IMR-90 (cell line): ENCODE measurements around the gene HORMAD1. TPM values are rescaled to one million over a fixed set of nuclear protein-coding genes. Genes with fewer than 3 reads are reported as not detected.

ENCODE experiments used
- ATAC-seq: fragments of 200-7000 bp; cut with Tn5 transposase; 2 replicates; pipeline ENCODE4 v1.9.1; 2020; ENCODE audit warnings: low read depth, mild to moderate bottlenecking, moderate library complexity
- BruUV-seq: library from RNA; stranded (reverse); fragments of 400-500 nt; replicated peaks from 2 replicates; lab custom pipeline; 2021; lab: Mats Ljungman, UMichigan
- CTCF ChIA-PET: fragments of 300-600 bp; formaldehyde crosslinking; extraction: SDS; loops from one replicate; lab custom pipeline; 2021; ENCODE audit warnings: antibody characterized with exemption; lab: Yijun Ruan, JAX
- POLR2A ChIA-PET: fragments of 300-600 bp; sonication (Branson Sonifier 250); formaldehyde crosslinking; loops from one replicate; lab custom pipeline; 2022; ENCODE audit warnings: antibody characterized with exemption; ENCODE audit not compliant: unreplicated experiment; lab: Charles Lee
- DNase-seq: peaks from one replicate; pipeline ENCODE4 v3.0.0; 2013
- H2AFZ ChIP-seq: replicated peaks from 2 replicates; pipeline ENCODE3; 2013; ENCODE audit warnings: low read length, mild to moderate bottlenecking; ENCODE audit not compliant: poor library complexity
- H2AK5ac ChIP-seq: 2 replicates; pipeline ENCODE4 v1.6.1; 2013; ENCODE audit warnings: low read depth, low read length, inconsistent platforms
- H2AK9ac ChIP-seq: replicated peaks from 2 replicates; pipeline ENCODE3; 2013; ENCODE audit warnings: mild to moderate bottlenecking, low read depth, low read length, moderate library complexity; ENCODE audit not compliant: poor library complexity
- H2BK120ac ChIP-seq: 2 replicates; pipeline ENCODE4 v1.6.1; 2013; ENCODE audit warnings: low read depth, low read length, inconsistent platforms
- H2BK15ac ChIP-seq: 3 replicates; pipeline ENCODE4 v1.6.1; 2013; ENCODE audit warnings: low read depth, low read length, inconsistent platforms
- H2BK20ac ChIP-seq: 2 replicates; pipeline ENCODE4 v1.6.1; 2013; ENCODE audit warnings: low read depth, mild to moderate bottlenecking, inconsistent platforms, low read length, moderate library complexity
- H2BK5ac ChIP-seq: 2 replicates; pipeline ENCODE4 v1.6.1; 2013; ENCODE audit warnings: mild to moderate bottlenecking, low read depth, low read length, inconsistent platforms; ENCODE audit not compliant: poor library complexity, severe bottlenecking
- H3K14ac ChIP-seq: replicated peaks from 2 replicates; pipeline ENCODE4 v1.6.1; 2013; ENCODE audit warnings: low read depth, low read length, inconsistent platforms
- H3K18ac ChIP-seq: 2 replicates; pipeline ENCODE4 v1.6.1; 2013; ENCODE audit warnings: low read depth, low read length, control low read depth
- H3K23ac ChIP-seq: 2 replicates; pipeline ENCODE4 v1.6.1; 2013; ENCODE audit warnings: low read depth, low read length, inconsistent platforms
- H3K27ac ChIP-seq: 2 replicates; pipeline ENCODE4 v1.5.1; 2013; ENCODE audit warnings: mild to moderate bottlenecking, control low read depth, low read length; ENCODE audit not compliant: insufficient read depth
- H3K27me3 ChIP-seq: 2 replicates; pipeline ENCODE4 v1.6.1; 2013; ENCODE audit warnings: low read length; ENCODE audit not compliant: control insufficient read depth, insufficient read depth
- H3K36me3 ChIP-seq: 2 replicates; pipeline ENCODE4 v1.6.1; 2013; ENCODE audit warnings: low read length, mixed read lengths; ENCODE audit not compliant: control insufficient read depth, insufficient read depth
- H3K4ac ChIP-seq: 2 replicates; pipeline ENCODE4 v1.6.1; 2013; ENCODE audit warnings: low read depth, low read length, inconsistent platforms
- H3K4me1 ChIP-seq: 2 replicates; pipeline ENCODE4 v1.6.1; 2013; ENCODE audit warnings: low read length, mixed read lengths; ENCODE audit not compliant: control insufficient read depth, insufficient read depth
- H3K4me2 ChIP-seq: 2 replicates; pipeline ENCODE4 v1.6.1; 2013; ENCODE audit warnings: low read depth, mild to moderate bottlenecking, control low read depth, low read length, moderate library complexity
- H3K4me3 ChIP-seq: 2 replicates; pipeline ENCODE4 v1.5.1; 2013; ENCODE audit warnings: low read depth, mild to moderate bottlenecking, control low read depth, low read length, moderate library complexity; ENCODE audit not compliant: insufficient read depth
- H3K56ac ChIP-seq: 2 replicates; pipeline ENCODE4 v1.6.1; 2013; ENCODE audit warnings: low read length, inconsistent platforms; ENCODE audit not compliant: insufficient read depth; ENCODE audit errors: extremely low read depth
- H3K79me1 ChIP-seq, 2 experiments: 2 replicates each; pipeline ENCODE4 v1.6.1; 2013; ENCODE audit warnings: low read length in 2 of 2, inconsistent platforms in 1 of 2, low read depth in 1 of 2
- H3K9ac ChIP-seq: 2 replicates; pipeline ENCODE4 v1.6.1; 2013; ENCODE audit warnings: low read depth, low read length, control low read depth
- H3K9me1 ChIP-seq: 2 replicates; pipeline ENCODE4 v1.6.1; 2013; ENCODE audit warnings: low read length, inconsistent platforms; ENCODE audit not compliant: insufficient read depth
- H3K9me3 ChIP-seq: 2 replicates; pipeline ENCODE4 v1.6.1; 2013; ENCODE audit warnings: low read length; ENCODE audit not compliant: control insufficient read depth, insufficient read depth
- H4K20me1 ChIP-seq: 2 replicates; pipeline ENCODE4 v1.6.1; 2013; ENCODE audit warnings: low read length, inconsistent platforms; ENCODE audit not compliant: insufficient read depth
- H4K5ac ChIP-seq: 2 replicates; pipeline ENCODE4 v1.6.1; 2013; ENCODE audit warnings: mild to moderate bottlenecking, low read depth, low read length, control low read depth
- H4K8ac ChIP-seq, 2 experiments: 2 replicates each; pipeline ENCODE4 v1.6.1; 2013; ENCODE audit warnings: low read depth in 2 of 2, low read length in 2 of 2, control low read depth in 1 of 2, inconsistent platforms in 1 of 2
- H4K91ac ChIP-seq: 2 replicates; pipeline ENCODE4 v1.6.1; 2013; ENCODE audit warnings: low read depth, low read length, inconsistent platforms; ENCODE audit not compliant: insufficient read depth
- BHLHE40 ChIP-seq: fragments of 150-350 bp; IDR thresholded peaks from 2 replicates; pipeline ENCODE4 v1.6.1; 2016; ENCODE audit warnings: mild to moderate bottlenecking, low read depth, low read length
- CEBPB ChIP-seq: IDR thresholded peaks from 2 replicates; pipeline ENCODE4 v1.6.1; 2012; ENCODE audit warnings: low read depth, low read length, improper control_type of control experiment
- CHD1 ChIP-seq: IDR thresholded peaks from 2 replicates; pipeline ENCODE4 v1.6.1; 2012; ENCODE audit warnings: low read depth, low read length, improper control_type of control experiment
- FOS ChIP-seq: fragments of 150-350 bp; IDR thresholded peaks from 2 replicates; pipeline ENCODE4 v1.6.1; 2016; ENCODE audit warnings: low read depth, low read length
- MAFK ChIP-seq: IDR thresholded peaks from 2 replicates; pipeline ENCODE4 v1.6.1; 2012; ENCODE audit warnings: low read depth, low read length, improper control_type of control experiment
- MAZ ChIP-seq: IDR thresholded peaks from 2 replicates; pipeline ENCODE4 v1.6.1; 2012; ENCODE audit warnings: low read depth, mild to moderate bottlenecking, low read length, improper control_type of control experiment, moderate library complexity, borderline replicate concordance
- NFE2L2 ChIP-seq: fragments of 150-350 bp; IDR thresholded peaks from 2 replicates; pipeline ENCODE4 v1.6.1; 2016; ENCODE audit warnings: low read depth, mild to moderate bottlenecking, low read length
- POLR2A ChIP-seq: IDR thresholded peaks from 2 replicates; pipeline ENCODE4 v1.6.1; 2012; ENCODE audit warnings: mild to moderate bottlenecking, low read depth, low read length
- RAD21 ChIP-seq: IDR thresholded peaks from 2 replicates; pipeline ENCODE4 v1.6.1; 2012; ENCODE audit warnings: low read length, improper control_type of control experiment
- RFX5 ChIP-seq: IDR thresholded peaks from 2 replicates; pipeline ENCODE4 v1.8.0; 2012; ENCODE audit warnings: low read depth, mild to moderate bottlenecking, low read length, moderate library complexity
- SMC3 ChIP-seq: fragments of 150-350 bp; IDR thresholded peaks from 2 replicates; pipeline ENCODE4 v1.6.1; 2016; ENCODE audit warnings: low read depth, mild to moderate bottlenecking, antibody characterized with exemption, low read length, moderate library complexity
- WGBS, 2 experiments: methylation state at CpG; one replicate each; pipeline versions ENCODE4 v1.1.5 to v1.1.7; 2013; ENCODE audit warnings: missing lambda C conversion rate in 2 of 2; ENCODE audit not compliant: insufficient read length in 1 of 2; ENCODE audit errors: extremely low coverage in 2 of 2; 5-methylcytosine and 5-hydroxymethylcytosine counted together
- dilution Hi-C: fragments of 300-500 bp; cut with HindIII; formaldehyde crosslinking; loops from one replicate; pipeline ENCODE4 v1.14.3; 2018; ENCODE audit warnings: low sequenced_read_pairs; ENCODE audit not compliant: unreplicated experiment
- in situ Hi-C: fragments of 300-500 bp; cut with MboI; formaldehyde crosslinking; loops from 3 replicates; pipeline ENCODE4 v1.14.3; 2019; ENCODE audit warnings: low sequenced_read_pairs, inconsistent platforms, mixed read lengths
- intact Hi-C: fragments of 100-400 bp; cut with micrococcal nuclease; formaldehyde crosslinking; loops from 2 replicates; pipeline ENCODE4 v1.10.0; 2022
- polyA plus RNA-seq, 3 experiments: library from polyadenylated mRNA; depleted of rRNA; stranded (reverse); fragments of >200 nt; gene quantifications; 2 replicates each; pipeline ENCODE4 v1.2.3, GENCODE V29; 2012; ENCODE audit warnings: low replicate concordance in 1 of 3
- total RNA-seq: library from RNA; depleted of rRNA; stranded (reverse); fragments of >200 nt; gene quantifications from 2 replicates; pipeline ENCODE4 v1.2.3, GENCODE V29; 2012
- TF ChIP-seq, protein P1 (sequence below): fragments of 150-350 bp; IDR thresholded peaks from 2 replicates; pipeline ENCODE4 v1.6.1; 2016; ENCODE audit warnings: low read depth, mild to moderate bottlenecking, low read length, moderate library complexity, borderline replicate concordance
- TF ChIP-seq, protein P2 (sequence below): conservative IDR thresholded peaks from 2 replicates; pipeline ENCODE4 v1.5.1; 2012; ENCODE audit warnings: mild to moderate bottlenecking, low read depth, low read length, improper control_type of control experiment

HORMAD1 gene
- total and polyA plus RNA-seq, 2 of the 4 experiments (the other 2 are of a cell fraction) = not detected

DNA sequence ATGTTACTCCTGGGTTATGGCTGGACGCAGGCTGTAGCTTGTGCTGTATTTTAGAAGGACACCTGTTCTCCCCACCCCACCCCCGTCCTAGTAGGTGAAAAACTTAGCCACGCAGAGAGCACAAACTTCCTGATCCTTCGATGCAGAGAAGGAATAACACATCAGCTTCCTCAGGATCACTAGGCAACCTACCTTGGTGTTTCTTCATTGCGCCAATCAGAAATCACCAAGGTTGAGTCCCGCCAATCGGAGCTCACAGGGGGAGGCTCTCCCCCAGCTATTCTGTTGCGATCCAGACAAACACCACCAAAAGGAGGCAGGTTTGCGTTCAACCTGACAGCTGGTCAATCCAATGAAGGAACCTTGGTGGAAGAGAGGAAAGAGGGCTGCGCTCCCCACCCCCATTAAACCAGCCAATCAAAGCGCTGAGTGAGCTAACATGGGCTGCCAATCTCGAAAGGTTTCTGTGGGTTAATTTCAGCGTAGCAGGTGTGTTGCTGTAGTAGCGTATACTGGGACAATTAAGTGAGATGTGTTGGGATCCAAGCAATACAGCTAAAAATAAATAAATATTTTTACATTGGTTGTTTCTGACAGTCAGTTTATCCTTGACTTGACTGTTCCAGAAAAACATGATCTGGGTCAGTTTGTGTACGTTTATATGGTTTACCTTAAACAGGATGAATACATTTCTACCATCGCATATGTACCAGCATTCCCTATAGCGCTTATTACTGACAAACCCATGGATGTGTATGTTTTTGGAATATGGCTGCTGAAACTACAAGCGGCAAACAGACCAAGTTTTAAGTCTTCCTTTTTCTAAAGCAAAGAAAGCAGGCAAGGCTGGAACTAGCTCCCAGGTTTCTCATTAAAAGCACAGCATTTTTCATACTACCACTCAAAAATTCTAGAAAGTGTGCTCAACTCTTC is 23.4 kb downstream of the HORMAD1 start, which contains the start of gene GOLPH3L:
TSS of gene GOLPH3L (minus strand) at position 160 of the 933 bp plus-strand sequence. CDS start 2,316 bp downstream, outside the sequence.
- peak; percentile 100 for ATAC-seq
- Histone ChIP-seq H3K9me3 (no peaks in the 10 kb centered on the region), H3K4me1 (no peaks in the 10 kb centered on the region), H4K91ac (no peak within 1 kb of the TSS; the same call in 1 of the 2 replicates), H2BK20ac (no peak within 1 kb of the TSS), H2AFZ (peak within 1 kb of the TSS; percentile 90), H3K27ac (0 out of 2 replicates have a peak within 1 kb of the TSS, but pooled peaks have one; percentile 13), H3K18ac (peak within 1 kb of the TSS; percentile 40; the same call in 1 of the 2 replicates), H4K8ac (peak within 1 kb of the TSS; percentile 20 to 94; a peak in 2 of 4 replicates), H3K27me3 (no peaks in the 10 kb centered on the region), H3K4me3 (peak within 1 kb of the TSS; percentile 74), H2AK9ac (peak within 1 kb of the TSS; percentile 18), H2BK15ac (no peak within 1 kb of the TSS), H3K36me3 (peaks cover 2% of the 10 kb centered on the region; the same call in 1 of the 2 replicates), H2BK5ac (peak within 1 kb of the TSS; percentile 25), H3K14ac (peak within 1 kb of the TSS; percentile 73), H2BK120ac (no peak within 1 kb of the TSS; the same call in 1 of the 2 replicates), H2AK5ac (no peak within 1 kb of the TSS), H4K5ac (peak within 1 kb of the TSS; percentile 84), H3K79me1 (peaks cover 0 to 18% of the 10 kb centered on the region in 2 experiments; a peak in 3 of 4 replicates), H3K23ac (peak within 1 kb of the TSS; percentile 54; the same call in 1 of the 2 replicates), H3K9me1 (no peaks in the 10 kb centered on the region), H3K4ac (peak within 1 kb of the TSS; percentile 81), H3K9ac (peak within 1 kb of the TSS; percentile 80), H3K56ac (no peak within 1 kb of the TSS; the same call in 1 of the 2 replicates), H3K4me2 (peak within 1 kb of the TSS; percentile 89), H4K20me1 (no peaks in the 10 kb centered on the region)
- peak; percentile 98 for DNase-seq
- ChIA-PET CTCF (interaction anchor here (0.8 to 1.2 kb wide), 3 partner anchors 10 to 136 kb away, joined by 3 to 4 read pairs (median 3); no protein-coding TSS in a partner anchor), POLR2A (no interaction called here)
- intact Hi-C loops (loop anchor here (2.0 to 5.0 kb wide), 2 partner anchors 116 to 135 kb away; no protein-coding TSS in a partner anchor), in situ Hi-C loops (no loop called here), dilution Hi-C loops (no loop called here)
- 0% methylated on average over 3 of the region's 18 CpGs; no CpG with 5 or more reads in 1 of the 2 experiments for WGBS, 2 experiments
- no TSS peak for BruUV-seq
- TF ChIP-seq FOS (peak; percentile 36; the same call in 1 of the 2 replicates), CHD1 (no peak), NFE2L2 (no peak), SMC3 (no peak), CEBPB (peak; percentile 20; the same call in 1 of the 2 replicates), MAFK (no peak), RAD21 (no peak), POLR2A (peak; percentile 70), BHLHE40 (no peak), RFX5 (peak; percentile 77), MAZ (peak; percentile 60; the same call in 1 of the 2 replicates)
- TF ChIP-seq, protein P1, sequence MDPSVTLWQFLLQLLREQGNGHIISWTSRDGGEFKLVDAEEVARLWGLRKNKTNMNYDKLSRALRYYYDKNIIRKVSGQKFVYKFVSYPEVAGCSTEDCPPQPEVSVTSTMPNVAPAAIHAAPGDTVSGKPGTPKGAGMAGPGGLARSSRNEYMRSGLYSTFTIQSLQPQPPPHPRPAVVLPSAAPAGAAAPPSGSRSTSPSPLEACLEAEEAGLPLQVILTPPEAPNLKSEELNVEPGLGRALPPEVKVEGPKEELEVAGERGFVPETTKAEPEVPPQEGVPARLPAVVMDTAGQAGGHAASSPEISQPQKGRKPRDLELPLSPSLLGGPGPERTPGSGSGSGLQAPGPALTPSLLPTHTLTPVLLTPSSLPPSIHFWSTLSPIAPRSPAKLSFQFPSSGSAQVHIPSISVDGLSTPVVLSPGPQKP = no peak
- TF ChIP-seq, protein P2, sequence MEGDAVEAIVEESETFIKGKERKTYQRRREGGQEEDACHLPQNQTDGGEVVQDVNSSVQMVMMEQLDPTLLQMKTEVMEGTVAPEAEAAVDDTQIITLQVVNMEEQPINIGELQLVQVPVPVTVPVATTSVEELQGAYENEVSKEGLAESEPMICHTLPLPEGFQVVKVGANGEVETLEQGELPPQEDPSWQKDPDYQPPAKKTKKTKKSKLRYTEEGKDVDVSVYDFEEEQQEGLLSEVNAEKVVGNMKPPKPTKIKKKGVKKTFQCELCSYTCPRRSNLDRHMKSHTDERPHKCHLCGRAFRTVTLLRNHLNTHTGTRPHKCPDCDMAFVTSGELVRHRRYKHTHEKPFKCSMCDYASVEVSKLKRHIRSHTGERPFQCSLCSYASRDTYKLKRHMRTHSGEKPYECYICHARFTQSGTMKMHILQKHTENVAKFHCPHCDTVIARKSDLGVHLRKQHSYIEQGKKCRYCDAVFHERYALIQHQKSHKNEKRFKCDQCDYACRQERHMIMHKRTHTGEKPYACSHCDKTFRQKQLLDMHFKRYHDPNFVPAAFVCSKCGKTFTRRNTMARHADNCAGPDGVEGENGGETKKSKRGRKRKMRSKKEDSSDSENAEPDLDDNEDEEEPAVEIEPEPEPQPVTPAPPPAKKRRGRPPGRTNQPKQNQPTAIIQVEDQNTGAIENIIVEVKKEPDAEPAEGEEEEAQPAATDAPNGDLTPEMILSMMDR = peak; percentile 29
